ENCODE measurements around the gene IGF2R. TPM values are rescaled to one million over a fixed set of nuclear protein-coding genes. Genes with fewer than 3 reads are reported as not detected.
A peak's percentile ranks its signal among the peaks of the same experiment; 100 is the strongest.

The IGF2R gene
- polyA plus RNA-seq, 1 donor (not counting 4 experiments of a cell fraction or from before 2014, with no cell fraction given): 40.9 TPM

DNA sequence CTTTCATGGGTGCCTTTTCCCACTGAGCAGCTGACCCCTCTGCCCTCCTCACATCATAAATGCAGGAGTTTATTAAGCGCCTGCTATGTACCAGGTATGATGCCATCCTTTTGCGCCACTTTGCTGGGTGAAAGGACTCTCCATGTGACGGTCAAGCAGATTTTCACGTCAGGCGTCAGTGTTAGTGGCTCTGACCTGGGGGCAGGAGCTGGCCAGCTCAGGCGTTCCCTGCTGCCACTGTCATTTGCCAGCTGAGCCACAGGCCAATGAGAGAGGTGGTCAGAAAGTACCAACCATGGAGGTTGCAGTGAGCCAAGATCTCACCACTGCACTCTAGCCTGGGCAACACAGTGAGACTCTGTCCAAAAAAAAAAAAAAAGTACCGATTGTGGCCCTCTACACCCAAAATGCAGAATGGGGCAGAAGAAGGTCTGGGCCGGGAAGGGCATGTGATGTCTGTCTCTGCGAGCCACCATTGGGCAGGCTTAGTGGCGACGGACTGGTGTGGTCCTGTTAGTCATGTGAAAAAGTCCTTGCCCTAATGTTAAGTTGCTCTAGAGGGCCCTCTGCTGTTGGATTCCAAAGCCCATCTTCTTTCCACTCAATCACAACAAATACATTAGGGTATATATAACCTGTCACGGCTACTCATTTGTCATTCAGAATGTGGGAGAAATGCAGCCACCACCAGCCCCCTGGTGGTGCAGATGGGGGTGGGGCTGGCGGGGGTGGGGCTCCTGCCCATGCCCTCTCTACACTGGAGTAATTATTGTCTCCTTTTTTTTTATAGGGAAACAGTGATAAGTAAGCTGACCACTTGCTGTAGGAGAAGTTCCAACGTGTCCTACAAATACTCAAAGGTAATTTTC, 134.3 kb downstream of the IGF2R start:
- no peak for FAIRE-seq
- dilution Hi-C loops (cut with MboI; ENCODE audit: extremely low pct_ligation_motif_present, low sequenced_read_pairs): no loop called here

DNA sequence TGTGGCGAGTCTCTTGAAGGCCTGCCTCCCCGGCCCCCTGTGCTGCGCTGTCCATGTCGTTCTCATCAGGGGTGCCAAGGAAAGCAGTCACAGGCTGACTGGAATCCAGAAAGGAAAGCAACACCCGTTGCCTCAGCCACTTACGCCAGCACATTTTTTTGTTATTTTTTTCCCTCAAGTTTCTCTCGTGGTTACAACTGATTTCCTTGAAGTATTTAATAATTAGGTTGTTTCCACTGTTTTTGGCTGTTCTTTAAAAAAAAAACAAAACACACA, 134.9 kb downstream of the IGF2R start:
- Histone ChIP-seq H3K4me1 (ENCODE audit: control insufficient read depth, extremely low read depth, insufficient read depth, low read length) (no peaks in the 10 kb centered on the region), H2AFZ (ENCODE audit: control insufficient read depth, low read length) (no peak overlapping the region), H3K27ac (ENCODE audit: control insufficient read depth, insufficient read depth, low read length) (no peak overlapping the region), H3K4me3 (ENCODE audit: control insufficient read depth in 2 of 3, extremely low read depth in 1 of 3, insufficient read depth in 2 of 3, low read depth in 1 of 3, low read length in 3 of 3) (no peak overlapping the region), H3K9ac (ENCODE audit: control insufficient read depth, extremely low read depth, insufficient read depth, low read length) (no peak overlapping the region), H3K9me1 (ENCODE audit: control insufficient read depth, extremely low read depth, insufficient read depth, low read length) (no peaks in the 10 kb centered on the region), H3K4me2 (ENCODE audit: control insufficient read depth, extremely low read depth, insufficient read depth, low read depth, low read length) (no peak overlapping the region), H3K36me3 (ENCODE audit: control insufficient read depth in 2 of 2, extremely low read depth in 1 of 2, insufficient read depth in 2 of 2, low read length in 2 of 2) (peaks cover 24 to 39% of the 10 kb centered on the region in 2 experiments), H3K9me3 (ENCODE audit: control insufficient read depth, low read depth, low read length) (no peaks in the 10 kb centered on the region), H4K20me1 (ENCODE audit: control insufficient read depth, extremely low read depth, insufficient read depth, low read length) (no peaks in the 10 kb centered on the region), H3K79me2 (ENCODE audit: control insufficient read depth, insufficient read depth, low read length) (no peaks in the 10 kb centered on the region), H3K27me3 (ENCODE audit: control insufficient read depth, extremely low read depth, insufficient read depth, low read length) (no peaks in the 10 kb centered on the region)
- dilution Hi-C loops (cut with MboI; ENCODE audit: extremely low pct_ligation_motif_present, low sequenced_read_pairs): no loop called here
- TF ChIP-seq EZH2 (IDR thresholded peaks at IDR 0.05; ENCODE audit: low read length): no peak
- TF ChIP-seq, protein P1, sequence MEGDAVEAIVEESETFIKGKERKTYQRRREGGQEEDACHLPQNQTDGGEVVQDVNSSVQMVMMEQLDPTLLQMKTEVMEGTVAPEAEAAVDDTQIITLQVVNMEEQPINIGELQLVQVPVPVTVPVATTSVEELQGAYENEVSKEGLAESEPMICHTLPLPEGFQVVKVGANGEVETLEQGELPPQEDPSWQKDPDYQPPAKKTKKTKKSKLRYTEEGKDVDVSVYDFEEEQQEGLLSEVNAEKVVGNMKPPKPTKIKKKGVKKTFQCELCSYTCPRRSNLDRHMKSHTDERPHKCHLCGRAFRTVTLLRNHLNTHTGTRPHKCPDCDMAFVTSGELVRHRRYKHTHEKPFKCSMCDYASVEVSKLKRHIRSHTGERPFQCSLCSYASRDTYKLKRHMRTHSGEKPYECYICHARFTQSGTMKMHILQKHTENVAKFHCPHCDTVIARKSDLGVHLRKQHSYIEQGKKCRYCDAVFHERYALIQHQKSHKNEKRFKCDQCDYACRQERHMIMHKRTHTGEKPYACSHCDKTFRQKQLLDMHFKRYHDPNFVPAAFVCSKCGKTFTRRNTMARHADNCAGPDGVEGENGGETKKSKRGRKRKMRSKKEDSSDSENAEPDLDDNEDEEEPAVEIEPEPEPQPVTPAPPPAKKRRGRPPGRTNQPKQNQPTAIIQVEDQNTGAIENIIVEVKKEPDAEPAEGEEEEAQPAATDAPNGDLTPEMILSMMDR (optimal IDR thresholded peaks at IDR 0.05 in 1 of 3, IDR thresholded peaks at IDR 0.05 in 1 of 3, conservative IDR thresholded peaks at IDR 0.05 in 1 of 3; ENCODE audit: extremely low read depth in 1 of 3, insufficient read depth in 2 of 3, low read length in 3 of 3): no peak
- DNase-seq (ENCODE audit: low read depth, low spot score) (no peak), FAIRE-seq (no peak)

More for the DNA sequence above, 134.3 kb downstream of the IGF2R start:
- Histone ChIP-seq H3K9me1 (ENCODE audit: control insufficient read depth, extremely low read depth, insufficient read depth, low read length) (no peaks in the 10 kb centered on the region), H2AFZ (ENCODE audit: control insufficient read depth, low read length) (no peak overlapping the region), H3K9ac (ENCODE audit: control insufficient read depth, extremely low read depth, insufficient read depth, low read length) (no peak overlapping the region), H3K27me3 (ENCODE audit: control insufficient read depth, extremely low read depth, insufficient read depth, low read length) (no peaks in the 10 kb centered on the region), H4K20me1 (ENCODE audit: control insufficient read depth, extremely low read depth, insufficient read depth, low read length) (no peaks in the 10 kb centered on the region), H3K79me2 (ENCODE audit: control insufficient read depth, insufficient read depth, low read length) (no peaks in the 10 kb centered on the region), H3K4me1 (ENCODE audit: control insufficient read depth, extremely low read depth, insufficient read depth, low read length) (no peaks in the 10 kb centered on the region), H3K4me2 (ENCODE audit: control insufficient read depth, extremely low read depth, insufficient read depth, low read depth, low read length) (no peak overlapping the region), H3K9me3 (ENCODE audit: control insufficient read depth, low read depth, low read length) (no peaks in the 10 kb centered on the region), H3K4me3 (ENCODE audit: control insufficient read depth in 2 of 3, extremely low read depth in 1 of 3, insufficient read depth in 2 of 3, low read depth in 1 of 3, low read length in 3 of 3) (no peak overlapping the region), H3K36me3 (ENCODE audit: control insufficient read depth in 2 of 2, extremely low read depth in 1 of 2, insufficient read depth in 2 of 2, low read length in 2 of 2) (peaks cover 25 to 39% of the 10 kb centered on the region in 2 experiments), H3K27ac (ENCODE audit: control insufficient read depth, insufficient read depth, low read length) (no peak overlapping the region)
- DNase-seq (ENCODE audit: low read depth, low spot score): no peak
- TF ChIP-seq, protein P1 (optimal IDR thresholded peaks at IDR 0.05 in 1 of 3, IDR thresholded peaks at IDR 0.05 in 1 of 3, conservative IDR thresholded peaks at IDR 0.05 in 1 of 3; ENCODE audit: extremely low read depth in 1 of 3, insufficient read depth in 2 of 3, low read length in 3 of 3): peak; percentile 20 to 36 (median 31)
- no peak for TF ChIP-seq EZH2 (IDR thresholded peaks at IDR 0.05; ENCODE audit: low read length)

Data from keratinocyte (primary cell).